Colonic mucosa (tissue), 4 donors: ENCODE measurements around the gene UBE2H. TPM values are rescaled to one million over a fixed set of nuclear protein-coding genes. Genes with fewer than 3 reads are reported as not detected.

Experiments
- DNase-seq: peaks from one replicate; pipeline ENCODE4 v3.0.0-alpha.2; 2020
- H3K27ac ChIP-seq: fragments of 200-600 bp; one replicate; pipeline ENCODE4 v1.8.0; 2021
- H3K27me3 ChIP-seq: fragments of 200-600 bp; one replicate; pipeline ENCODE4 v1.8.0; 2021
- H3K36me3 ChIP-seq: fragments of 200-600 bp; one replicate; pipeline ENCODE4 v1.8.0; 2021
- H3K4me1 ChIP-seq: fragments of 200-600 bp; one replicate; pipeline ENCODE4 v1.8.0; 2021; ENCODE audit warnings: mild to moderate bottlenecking
- H3K4me3 ChIP-seq: fragments of 200-600 bp; one replicate; pipeline ENCODE4 v1.8.0; 2021
- H3K9ac ChIP-seq, 2 donors: one replicate each; pipeline ENCODE4 v1.7.0; 2013; ENCODE audit warnings: control low read depth in 2 of 2, low read depth in 2 of 2, low read length in 2 of 2
- H3K9me3 ChIP-seq: fragments of 200-600 bp; one replicate; pipeline ENCODE4 v1.8.0; 2021
- intact Hi-C: fragments of 100-400 bp; cut with DNase I; formaldehyde crosslinking; loops from one replicate; pipeline ENCODE4 v1.14.1; 2022
- total RNA-seq, 2 donors: library from RNA; stranded (reverse); fragmentation: NEBNext Ultra II Directional in 1 of 2; extraction: Animal tissue kit (Norgen Biotek cat#: 25700) in 1 of 2; gene quantifications; one replicate each; pipeline ENCODE4 v1.2.1, GENCODE V29; 2021
- TF ChIP-seq, protein P1 (sequence below): fragments of 200-600 bp; IDR thresholded peaks from one replicate; pipeline ENCODE4 v1.8.0; 2022; ENCODE audit warnings: antibody characterized with exemption, mild to moderate bottlenecking
- donor health status: healthy.
- donor health status: DM: no; HTN: no; CAD: no.
- donor health status: DM: no; HTN: no; CAD: no.

The UBE2H gene
- total RNA-seq, 2 donors from 2014 or later: 38.4 to 65.8 TPM

DNA sequence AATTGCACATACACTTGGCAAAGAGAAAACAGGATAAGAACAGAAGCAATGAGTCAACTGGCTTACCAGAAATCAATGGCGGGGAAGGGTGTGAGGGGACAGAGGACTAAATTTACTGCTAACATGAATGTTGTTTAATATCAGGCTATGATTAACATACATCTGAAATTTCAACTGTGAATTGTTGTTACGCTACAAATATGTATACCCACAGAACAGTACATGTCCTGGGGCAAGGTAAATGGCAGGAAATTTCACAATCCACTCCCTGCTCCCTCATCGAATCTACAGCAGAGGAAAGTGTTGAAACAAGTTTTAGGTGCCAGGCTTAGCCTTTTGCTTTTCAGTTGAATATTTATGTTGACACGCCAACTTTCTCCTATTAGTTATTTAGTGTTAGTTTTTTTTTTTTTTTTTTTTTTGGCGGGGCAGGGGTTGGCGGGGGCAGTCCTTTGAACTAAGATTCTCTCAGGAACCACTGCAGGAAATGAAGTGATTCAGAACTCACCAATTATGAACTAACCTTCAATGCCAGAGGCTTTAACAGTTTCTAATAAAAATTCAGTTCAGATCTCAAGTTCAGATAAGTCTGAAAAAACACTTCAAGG lies 99.0 kb downstream of the UBE2H start:
- Histone ChIP-seq H3K9ac (no peak overlapping the region), H3K4me3 (no peak overlapping the region), H3K4me1 (no peaks in the 10 kb centered on the region), H3K9me3 (no peaks in the 10 kb centered on the region), H3K36me3 (no peaks in the 10 kb centered on the region), H3K27me3 (no peaks in the 10 kb centered on the region), H3K27ac (no peak overlapping the region)
- intact Hi-C loops: no loop called here
- DNase-seq: no peak
- TF ChIP-seq, protein P1, sequence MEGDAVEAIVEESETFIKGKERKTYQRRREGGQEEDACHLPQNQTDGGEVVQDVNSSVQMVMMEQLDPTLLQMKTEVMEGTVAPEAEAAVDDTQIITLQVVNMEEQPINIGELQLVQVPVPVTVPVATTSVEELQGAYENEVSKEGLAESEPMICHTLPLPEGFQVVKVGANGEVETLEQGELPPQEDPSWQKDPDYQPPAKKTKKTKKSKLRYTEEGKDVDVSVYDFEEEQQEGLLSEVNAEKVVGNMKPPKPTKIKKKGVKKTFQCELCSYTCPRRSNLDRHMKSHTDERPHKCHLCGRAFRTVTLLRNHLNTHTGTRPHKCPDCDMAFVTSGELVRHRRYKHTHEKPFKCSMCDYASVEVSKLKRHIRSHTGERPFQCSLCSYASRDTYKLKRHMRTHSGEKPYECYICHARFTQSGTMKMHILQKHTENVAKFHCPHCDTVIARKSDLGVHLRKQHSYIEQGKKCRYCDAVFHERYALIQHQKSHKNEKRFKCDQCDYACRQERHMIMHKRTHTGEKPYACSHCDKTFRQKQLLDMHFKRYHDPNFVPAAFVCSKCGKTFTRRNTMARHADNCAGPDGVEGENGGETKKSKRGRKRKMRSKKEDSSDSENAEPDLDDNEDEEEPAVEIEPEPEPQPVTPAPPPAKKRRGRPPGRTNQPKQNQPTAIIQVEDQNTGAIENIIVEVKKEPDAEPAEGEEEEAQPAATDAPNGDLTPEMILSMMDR: no peak

DNA sequence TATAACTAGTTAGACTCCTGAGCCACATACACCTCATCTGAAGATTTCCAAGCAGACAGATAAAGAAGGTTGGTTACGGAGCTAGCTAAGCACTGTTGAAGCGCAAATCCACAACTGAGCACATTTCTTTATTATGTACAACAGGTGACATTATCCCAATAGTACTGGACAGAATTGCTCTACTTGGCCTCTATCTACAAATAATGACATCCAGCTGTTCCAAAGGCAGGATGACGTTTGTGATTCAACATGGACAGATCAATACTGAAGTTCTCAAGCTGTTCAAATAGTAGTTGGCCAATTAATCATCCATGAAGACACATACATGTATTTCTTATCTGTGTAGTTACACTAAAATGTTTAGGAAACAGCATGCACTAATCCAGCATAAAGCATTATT lies 101.0 kb downstream of the UBE2H start:
- intact Hi-C loops: no loop called here

GRCh38 chr7:129851174-129851573 lies 101.6 kb downstream of the UBE2H start:
- H3K9me3 ChIP-seq: no peaks in the 10 kb centered on the region
- H3K36me3 ChIP-seq: no peaks in the 10 kb centered on the region
- intact Hi-C loops: no loop called here
- H3K9ac ChIP-seq: no peak overlapping the region
- no peaks in the 10 kb centered on the region for H3K4me1 ChIP-seq
- DNase-seq: no peak
- TF ChIP-seq, protein P1: no peak
- no peaks in the 10 kb centered on the region for H3K27me3 ChIP-seq
- H3K27ac ChIP-seq: no peak overlapping the region
- H3K4me3 ChIP-seq: no peak overlapping the region

More for the DNA sequence above, 101.0 kb downstream of the UBE2H start:
- Histone ChIP-seq H3K27me3 (no peaks in the 10 kb centered on the region), H3K4me1 (no peaks in the 10 kb centered on the region), H3K27ac (no peak overlapping the region), H3K36me3 (no peaks in the 10 kb centered on the region), H3K9me3 (no peaks in the 10 kb centered on the region), H3K4me3 (no peak overlapping the region), H3K9ac (no peak overlapping the region)
- TF ChIP-seq, protein P1: no peak
- DNase-seq: no peak

GRCh38 chr7:129848436-129848835 lies 104.3 kb downstream of the UBE2H start:
- Histone ChIP-seq H3K4me3 (no peak overlapping the region), H3K27ac (no peak overlapping the region), H3K9me3 (no peaks in the 10 kb centered on the region), H3K9ac (no peak overlapping the region), H3K27me3 (no peaks in the 10 kb centered on the region), H3K4me1 (no peaks in the 10 kb centered on the region), H3K36me3 (no peaks in the 10 kb centered on the region)
- no peak for DNase-seq
- TF ChIP-seq, protein P1: no peak
- intact Hi-C loops: no loop called here

GRCh38 chr7:129845972-129846327 lies 106.8 kb downstream of the UBE2H start:
- H3K4me1 ChIP-seq: no peaks in the 10 kb centered on the region
- DNase-seq: no peak
- no peaks in the 10 kb centered on the region for H3K36me3 ChIP-seq
- TF ChIP-seq, protein P1: no peak
- no peaks in the 10 kb centered on the region for H3K27me3 ChIP-seq
- H3K27ac ChIP-seq: no peak overlapping the region
- intact Hi-C loops: no loop called here
- no peak overlapping the region for H3K9ac ChIP-seq
- no peak overlapping the region for H3K4me3 ChIP-seq
- H3K9me3 ChIP-seq: no peaks in the 10 kb centered on the region
